Right renal pelvis (tissue), 4 donors: ENCODE results near the gene CAPN9. TPM values are rescaled to one million over a fixed set of nuclear protein-coding genes. Genes with fewer than 3 reads are reported as not detected.
"Not testable (repeated sequence)": the region's sequence is repeated elsewhere in the genome, so short reads cannot be mapped to it uniquely, and the experiment has no call there.

Source experiments
- DNase-seq, 4 donors: peaks; one replicate each; pipeline ENCODE4 v3.0.0-alpha.2; 2013; ENCODE audit warnings: low read depth in 4 of 4, low spot score in 3 of 4, missing footprints in 1 of 4
- polyA plus RNA-seq, 4 donors: library from polyadenylated mRNA; unstranded; fragments of 120-200 nt; gene quantifications; one replicate each; pipeline ENCODE4 v1.2.1, GENCODE V29; 2013; ENCODE audit not compliant: insufficient read length in 4 of 4

CAPN9 gene
- polyA plus RNA-seq, 4 donors = 0.35 to 2.5 (median 0.92) TPM

GRCh38 chr1:230843503-230844309 lies 96.5 kb downstream of the CAPN9 start:
- no peak for DNase-seq

- DNase-seq = no peak
Observed at GRCh38 chr1:230844561-230844960, 97.4 kb downstream of the CAPN9 start.

GRCh38 chr1:230845184-230845583 lies 98.0 kb downstream of the CAPN9 start:
- not testable (repeated sequence) for DNase-seq

DNA sequence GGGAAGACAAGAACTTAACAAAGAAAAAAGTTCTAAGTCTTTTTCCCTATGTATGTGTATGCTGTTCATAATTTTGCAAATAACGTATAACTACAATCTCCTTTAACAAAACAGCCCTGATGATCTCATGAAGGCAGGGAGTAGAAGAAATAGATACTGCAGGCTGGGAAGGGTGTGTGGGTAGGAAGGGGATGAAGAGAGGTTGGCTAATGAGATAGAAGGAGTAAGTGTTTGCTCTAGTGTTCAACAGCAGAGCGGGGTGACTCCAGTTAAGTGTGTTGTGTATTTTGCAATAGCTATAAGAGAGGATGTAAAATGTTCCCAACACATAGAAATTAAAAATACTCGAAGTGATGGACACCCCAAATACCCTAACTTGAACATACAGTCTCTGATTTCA lies 101.0 kb downstream of the CAPN9 start:
- no peak for DNase-seq

DNA sequence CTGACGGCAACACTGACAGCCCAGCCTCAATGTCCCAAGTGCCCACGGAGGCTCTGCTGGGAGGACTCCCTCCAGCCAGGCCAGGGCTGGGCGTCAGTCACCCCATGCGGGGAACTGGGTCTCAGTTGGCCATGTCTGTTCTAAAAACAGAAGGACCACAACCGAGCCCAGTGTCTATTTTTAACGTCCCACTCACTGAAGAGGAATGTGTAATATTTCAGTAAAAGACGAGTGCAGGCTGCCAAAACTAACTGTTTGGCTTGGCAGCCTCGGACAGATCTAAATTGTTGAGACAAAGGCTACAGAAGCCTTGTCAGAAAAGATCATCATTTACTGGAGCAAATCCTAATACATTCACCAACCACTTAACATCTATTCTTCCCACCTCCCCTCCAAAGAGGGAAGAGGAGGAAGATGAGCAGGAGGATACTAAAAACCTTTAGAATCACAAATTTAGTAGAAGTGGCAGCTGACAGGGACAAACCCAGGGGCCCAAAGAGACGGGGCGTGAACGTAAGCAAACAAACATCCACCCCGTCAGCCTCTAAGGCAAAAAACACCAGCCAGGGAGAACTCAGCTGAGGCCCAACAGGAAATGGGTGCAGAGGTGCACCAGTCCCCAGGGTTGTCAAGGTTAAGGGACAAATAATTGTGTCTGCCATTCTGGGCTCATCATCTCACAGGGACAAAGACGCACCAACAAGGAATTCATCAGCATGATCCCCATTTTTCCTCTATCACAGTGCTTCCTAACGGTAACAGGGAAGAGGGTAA lies 102.5 kb downstream of the CAPN9 start:
- DNase-seq = peak in 1 of 4 donors; percentile 69

DNA sequence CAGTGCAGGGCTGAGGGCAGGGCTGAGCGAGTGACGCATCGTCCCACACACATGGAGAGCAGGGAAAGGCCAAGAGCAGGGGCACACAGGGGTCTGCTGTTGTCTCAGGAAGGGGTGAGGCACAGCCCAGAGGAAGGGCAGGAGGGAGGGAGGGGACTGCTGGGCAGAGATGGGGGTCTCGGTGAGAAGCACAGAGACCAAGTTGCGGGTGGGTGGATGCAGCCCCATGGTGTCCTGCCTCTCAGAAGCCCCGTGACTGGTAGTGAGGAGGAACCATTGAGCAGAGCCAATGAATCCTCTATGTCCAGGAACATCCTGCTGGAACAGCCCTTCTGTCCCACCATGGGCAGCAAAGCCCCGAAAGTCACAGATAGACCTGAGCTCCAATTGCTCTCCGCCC lies 103.4 kb downstream of the CAPN9 start:
- DNase-seq = no peak

DNA sequence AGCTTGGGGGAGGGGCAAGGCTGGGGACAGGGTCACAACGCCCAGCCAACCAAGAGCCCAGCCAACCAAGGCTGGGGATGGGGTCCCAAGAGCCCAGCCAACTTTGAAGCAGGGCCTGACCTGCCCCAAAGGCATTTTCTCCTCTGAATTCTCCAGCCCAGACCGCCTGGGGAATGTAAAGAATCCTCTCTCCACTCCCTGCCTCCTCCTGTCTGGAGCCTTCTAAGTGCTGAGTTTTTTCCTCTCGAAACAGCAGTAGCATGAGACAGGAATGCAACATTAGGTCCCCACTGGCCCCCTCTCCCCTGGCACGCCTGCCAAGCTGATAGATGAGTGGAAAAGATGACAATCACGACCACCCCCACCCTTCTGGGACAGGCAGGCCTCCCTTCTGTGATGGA lies 104.1 kb downstream of the CAPN9 start:
- no peak for DNase-seq

Other genes with a start within 250 kb of the CAPN9 start
- gene COG2, start 104.9 kb upstream of the CAPN9 start, polyA plus RNA-seq = 10 to 100 TPM; 31.5 to 37.9 (median 33.3) TPM
- 10 to 100 TPM; 19.2 to 45.4 (median 34.0) TPM for gene AGT, start 33.3 kb upstream of the CAPN9 start, polyA plus RNA-seq
- gene C1orf198, start 121.1 kb downstream of the CAPN9 start, polyA plus RNA-seq = 10 to 100 TPM; 91.2 to 99.7 (median 94.9) TPM
- gene TTC13, start 231.5 kb downstream of the CAPN9 start, polyA plus RNA-seq = 10 to 100 TPM; 15.7 to 24.3 (median 17.6) TPM
- gene ARV1, start 231.7 kb downstream of the CAPN9 start, polyA plus RNA-seq = 10 to 100 TPM; 24.7 to 33.5 (median 30.6) TPM